HG03097 (cell line): ENCODE measurements around the gene RNF213.
"Not testable (repeated sequence)": the region's sequence is repeated elsewhere in the genome, so short reads cannot be mapped to it uniquely, and the experiment has no call there.

Experiments
- ATAC-seq: cut with Tn5 transposase; IDR thresholded peaks from one replicate; pipeline ENCODE4 v1.9.1; 2021; ENCODE audit not compliant: unreplicated experiment, low FRiP score

RNF213 gene

DNA sequence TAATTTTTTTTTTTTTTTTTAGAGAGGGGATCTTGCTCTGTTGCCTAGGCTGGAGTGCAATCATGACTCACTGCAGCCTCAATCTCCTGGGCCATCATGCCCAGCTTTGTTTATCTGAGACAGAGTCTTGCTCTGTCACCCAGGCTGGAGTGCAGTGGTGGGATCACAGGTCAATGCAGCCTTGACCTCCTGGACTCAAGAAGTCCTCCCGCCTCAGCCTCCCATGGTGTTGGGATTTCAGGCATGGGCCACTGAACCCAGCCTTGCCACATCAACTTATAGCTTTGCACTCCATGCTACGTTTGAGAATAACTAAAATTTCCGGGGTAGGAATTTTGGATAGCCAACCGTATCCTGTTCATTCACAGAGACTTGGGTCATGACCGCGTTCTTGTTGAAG lies 30.6 kb downstream of the RNF213 start:
- no peak for ATAC-seq

DNA sequence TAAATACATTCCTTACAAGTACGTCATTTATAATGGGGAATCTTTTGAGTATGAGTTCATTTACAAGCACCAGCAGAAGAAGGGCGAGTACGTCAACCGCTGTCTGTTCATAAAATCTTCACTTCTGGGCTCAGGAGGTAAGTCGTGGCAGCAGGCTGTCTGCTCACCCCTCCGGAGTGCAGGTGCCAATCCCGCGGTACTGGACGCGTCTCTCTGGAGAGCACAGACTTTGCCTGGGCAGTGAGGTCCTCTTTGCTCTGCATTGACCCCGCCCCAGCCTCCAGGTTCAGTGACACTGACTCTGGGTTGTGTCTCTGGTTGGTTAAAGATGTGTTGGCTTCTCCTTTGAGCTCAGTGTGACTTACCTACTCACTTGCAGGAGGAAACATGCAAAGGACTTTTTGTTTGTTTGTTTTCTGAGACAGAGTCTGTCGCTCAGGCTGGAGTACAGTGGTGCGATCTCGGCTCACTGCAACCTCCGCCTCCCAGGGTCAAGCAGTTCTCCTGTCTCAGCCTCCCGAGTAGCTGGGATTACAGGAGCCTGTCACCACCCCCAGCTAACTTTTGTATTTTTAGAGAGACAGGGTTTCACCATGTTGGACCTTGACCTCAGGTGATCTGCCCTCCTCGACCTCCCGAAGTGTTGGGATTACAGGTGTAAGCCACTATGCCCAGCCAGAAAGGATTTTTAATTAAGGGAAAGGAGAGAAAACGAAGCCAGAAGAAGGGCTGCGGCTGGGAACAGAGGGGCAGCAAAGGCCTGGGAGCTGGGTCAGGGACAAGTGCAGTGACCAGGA lies 31.2 kb downstream of the RNF213 start:
- no peak for ATAC-seq

DNA sequence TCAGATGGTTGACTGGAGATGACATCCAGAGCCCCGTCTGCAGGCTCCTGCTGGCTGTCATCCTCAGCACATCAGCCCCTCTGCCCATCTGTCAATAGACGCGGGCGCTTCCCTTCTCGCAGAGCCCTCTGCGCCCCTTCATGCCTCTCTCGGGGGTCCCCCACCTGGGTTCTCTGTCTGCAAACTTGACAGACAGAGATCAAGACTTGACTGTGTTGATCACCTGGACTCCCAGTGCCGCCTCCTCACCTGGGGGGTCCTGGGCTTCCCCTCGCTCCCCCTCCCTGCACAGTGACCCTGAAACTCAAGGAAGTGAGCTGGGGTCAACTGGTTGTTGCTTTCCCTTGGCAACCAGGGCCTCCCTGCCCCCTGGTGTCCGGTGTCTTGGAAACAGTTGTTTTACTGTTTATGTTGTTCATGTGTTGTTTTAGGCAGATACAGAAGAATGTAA lies 31.9 kb downstream of the RNF213 start:
- no peak for ATAC-seq

DNA sequence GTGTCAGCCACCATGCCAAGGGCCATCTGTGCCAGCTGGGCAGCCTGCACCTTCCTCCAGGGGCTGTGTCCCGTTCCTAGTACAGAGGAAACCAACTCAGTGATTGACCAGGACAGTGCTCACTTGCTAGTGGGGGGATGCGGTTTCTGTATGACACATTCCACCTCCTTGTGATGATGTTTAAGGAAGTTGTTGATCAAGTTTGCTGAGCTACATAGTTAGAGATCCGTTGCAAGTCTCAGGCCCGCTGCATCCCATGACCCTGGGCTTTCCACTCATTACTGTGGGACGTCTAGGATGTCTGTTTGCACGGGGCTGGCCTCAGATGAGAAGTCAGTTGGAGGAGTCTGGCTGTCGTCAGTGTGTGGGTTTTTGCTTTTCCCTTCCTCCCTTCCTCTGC lies 33.6 kb downstream of the RNF213 start:
- ATAC-seq, result no peak

DNA sequence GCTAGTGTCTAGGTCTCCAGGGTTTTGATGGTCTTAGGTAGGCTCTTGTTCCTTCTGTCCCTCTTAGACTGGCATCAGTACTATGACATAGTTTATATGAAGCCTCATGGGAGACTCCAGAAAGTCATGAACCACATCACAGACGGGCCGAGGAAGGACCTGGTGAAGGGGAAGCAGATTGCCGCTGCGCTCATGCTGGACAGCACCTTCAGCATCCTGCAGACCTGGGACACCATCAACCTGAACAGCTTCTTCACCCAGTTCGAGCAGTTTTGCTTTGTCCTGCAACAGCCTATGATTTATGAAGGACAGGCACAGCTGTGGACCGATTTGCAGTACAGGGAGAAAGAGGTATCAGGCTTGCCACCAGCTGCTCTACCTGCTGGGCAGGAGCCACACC lies 34.0 kb downstream of the RNF213 start:
- ATAC-seq, result no peak

DNA sequence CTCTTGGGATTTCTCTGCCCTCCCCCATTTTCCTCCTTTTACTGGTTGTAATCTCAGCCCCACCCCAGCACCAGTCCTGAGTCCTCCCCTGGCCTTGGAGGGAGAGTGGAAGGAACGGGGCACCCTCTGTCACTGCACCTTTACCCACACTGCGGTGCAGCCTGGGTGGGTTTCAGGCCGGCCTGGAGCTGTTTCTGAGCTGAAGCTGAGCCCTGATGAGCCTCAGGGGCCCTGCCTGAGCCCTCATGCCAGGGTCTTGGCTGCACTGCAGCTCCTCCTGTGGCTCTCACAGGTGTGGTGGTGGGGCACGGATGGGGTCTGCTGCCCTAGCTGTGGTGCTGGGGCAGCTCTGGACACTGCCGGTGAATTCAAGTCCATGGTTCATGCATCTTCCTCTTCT lies 34.5 kb downstream of the RNF213 start:
- ATAC-seq, result no peak

DNA sequence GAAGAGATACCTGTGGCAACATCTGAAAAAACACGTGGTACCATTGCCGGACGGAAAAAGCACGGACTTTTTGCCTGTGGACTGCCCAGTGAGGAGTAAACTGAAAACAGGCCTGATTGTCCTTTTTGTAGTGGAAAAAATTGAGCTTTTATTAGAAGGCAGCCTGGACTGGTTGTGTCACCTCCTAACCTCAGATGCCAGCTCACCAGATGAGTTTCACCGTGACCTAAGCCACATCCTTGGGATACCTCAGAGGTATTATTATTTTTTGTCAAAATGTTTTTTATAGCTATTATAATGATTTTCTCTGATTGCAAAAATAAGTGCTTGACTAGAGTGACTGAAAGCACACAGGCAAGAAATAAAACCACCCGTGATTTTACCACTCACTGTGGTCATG lies 34.9 kb downstream of the RNF213 start:
- no peak for ATAC-seq

DNA sequence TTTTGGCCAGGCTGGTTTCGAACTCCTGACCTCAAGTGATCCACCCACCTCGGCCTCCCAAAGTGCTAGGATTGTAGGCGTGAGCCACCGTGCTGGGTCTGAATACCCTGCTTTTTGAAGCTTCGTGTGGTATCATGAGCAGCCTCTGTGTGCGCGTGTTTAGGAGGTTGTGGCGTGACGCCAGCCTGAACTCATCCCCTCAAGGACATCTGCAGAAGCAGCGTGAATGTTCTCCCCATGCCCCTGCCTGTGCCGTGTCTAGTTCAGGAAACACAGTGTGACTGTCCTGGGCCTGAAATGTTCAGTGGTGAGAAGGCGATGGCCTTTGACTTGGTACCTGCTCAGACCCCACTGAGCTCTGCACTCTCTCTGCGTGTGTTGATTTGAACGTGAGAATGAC lies 35.6 kb downstream of the RNF213 start:
- no peak for ATAC-seq

DNA sequence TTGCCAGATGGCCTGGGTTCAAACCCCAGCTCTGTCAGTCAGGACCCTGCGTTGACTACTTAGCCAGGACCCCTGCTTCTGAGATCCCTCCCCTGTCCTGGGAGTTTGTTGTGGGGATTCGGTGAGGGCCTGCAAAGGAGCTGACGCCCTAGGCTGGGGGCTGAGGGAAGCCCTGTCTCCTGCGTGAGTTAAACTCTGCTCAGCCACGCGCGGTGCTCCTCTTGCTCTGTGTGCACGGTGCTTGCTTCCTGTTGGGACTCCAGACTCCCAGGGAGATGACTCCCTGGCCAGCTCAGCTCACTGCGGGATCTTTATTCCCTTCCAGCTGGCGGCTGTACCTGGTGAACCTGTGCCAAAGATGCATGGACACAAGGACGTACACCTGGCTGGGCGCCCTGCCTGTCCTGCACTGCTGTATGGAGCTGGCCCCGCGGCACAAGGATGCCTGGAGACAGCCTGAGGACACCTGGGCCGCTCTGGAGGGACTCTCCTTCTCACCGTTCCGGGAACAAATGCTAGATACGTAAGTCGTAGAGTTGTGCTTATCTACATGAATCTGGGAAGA lies 37.4 kb downstream of the RNF213 start:
- no peak for ATAC-seq

DNA sequence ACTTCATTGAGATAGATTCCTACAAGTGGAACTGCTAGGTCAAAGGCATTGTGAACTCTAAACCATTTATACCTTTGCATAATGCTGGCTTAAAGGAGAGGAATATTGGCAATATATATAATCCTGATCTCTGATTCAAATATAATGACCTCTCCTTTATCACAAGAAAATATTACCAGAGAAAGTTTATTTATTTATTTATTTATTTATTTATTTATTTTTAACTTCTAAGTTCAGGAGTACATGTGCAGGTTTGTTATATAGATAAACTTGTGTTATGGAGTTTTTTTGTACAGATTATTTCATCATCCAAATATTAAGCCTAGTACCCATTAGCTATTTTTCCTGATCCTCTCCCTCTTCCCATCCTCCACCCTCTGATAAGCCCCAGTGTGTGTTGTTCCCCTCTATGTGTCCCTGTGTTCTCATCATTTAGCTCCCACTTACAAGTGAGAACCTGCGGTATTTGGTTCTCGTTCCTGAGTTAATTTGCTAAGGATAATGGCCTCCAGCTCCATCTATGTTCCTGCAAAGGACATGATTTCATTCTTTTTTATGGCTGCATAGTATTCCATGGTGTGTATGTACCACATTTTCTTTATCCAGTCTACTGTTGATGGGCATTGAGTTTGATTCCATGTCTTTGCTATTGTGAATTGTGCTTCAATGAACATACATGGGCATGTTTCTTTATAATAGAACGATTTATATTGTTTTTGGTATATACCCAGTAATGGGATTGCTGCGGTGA lies 38.9 kb downstream of the RNF213 start:
- ATAC-seq, result not testable (repeated sequence)

DNA sequence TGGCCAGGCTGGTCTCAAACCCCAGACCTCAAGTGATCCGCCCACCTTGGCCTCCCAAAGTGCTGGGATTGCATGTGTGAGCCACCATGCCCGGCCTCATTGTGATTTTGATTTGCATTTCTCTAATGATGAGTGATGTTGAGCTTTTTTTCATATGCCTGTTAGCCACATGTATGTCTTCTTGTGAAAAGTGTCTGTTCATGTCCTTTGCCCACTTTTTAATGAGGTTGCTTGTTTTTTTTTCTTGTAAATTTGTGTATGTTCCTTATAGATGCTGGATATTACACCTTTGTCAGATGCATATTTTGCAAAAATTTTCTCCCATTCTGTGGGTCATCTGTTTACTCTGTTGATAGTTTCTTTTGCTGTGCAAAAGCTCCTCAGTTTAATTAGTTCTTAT lies 40.1 kb downstream of the RNF213 start:
- ATAC-seq, result not testable (repeated sequence)

DNA sequence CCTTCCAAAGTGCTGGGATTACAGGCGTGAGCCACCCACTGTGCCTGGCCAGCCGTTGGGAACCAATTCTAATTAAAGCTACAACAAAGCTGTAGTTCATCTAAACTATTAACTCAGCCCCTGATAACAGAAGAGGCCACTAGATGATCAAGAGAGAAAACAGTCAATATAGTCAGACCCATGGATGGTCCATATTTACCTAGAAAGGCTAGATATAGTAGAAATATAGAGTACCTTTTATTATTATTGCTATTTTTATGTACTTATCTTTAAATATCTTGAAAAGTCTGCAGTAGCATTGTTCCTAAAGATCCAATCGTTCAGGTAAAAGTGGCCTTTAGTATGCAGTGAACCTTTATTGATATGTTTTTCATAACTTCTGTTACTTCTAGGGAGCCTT lies 43.2 kb downstream of the RNF213 start:
- no peak for ATAC-seq

DNA sequence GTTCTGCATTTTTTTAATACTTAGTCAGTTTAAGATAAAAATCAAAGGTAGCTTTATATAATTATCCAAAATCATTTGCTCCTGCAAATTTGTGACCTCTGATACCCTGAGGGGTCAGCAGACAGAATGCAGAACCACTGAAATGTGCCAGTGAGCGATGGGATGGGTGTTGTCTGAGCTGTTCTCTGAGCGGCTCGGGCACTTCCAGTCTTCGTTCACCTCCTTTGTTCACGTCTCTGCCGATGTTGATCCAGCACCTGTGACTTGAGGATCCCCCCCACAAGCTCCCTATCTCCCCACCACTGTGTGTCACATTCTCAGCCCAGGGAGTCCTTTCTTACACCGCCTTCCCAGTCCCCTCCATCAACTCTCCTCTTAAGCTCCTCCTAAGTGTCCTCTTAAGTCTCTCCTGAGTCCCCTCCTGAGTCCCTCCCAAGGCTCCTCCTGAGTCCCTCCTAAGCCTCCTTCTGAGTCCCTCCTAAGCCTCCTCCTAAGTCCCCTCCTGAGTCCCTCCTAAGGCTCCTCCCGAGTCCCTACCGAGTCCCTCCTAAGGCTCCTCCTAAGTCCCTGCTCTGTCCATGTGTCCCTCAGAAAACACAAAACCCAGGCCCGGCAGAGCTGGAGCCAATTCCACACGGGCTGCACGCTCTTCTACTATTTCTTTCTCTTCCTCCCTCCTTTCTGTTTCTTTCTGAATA lies 47.5 kb downstream of the RNF213 start:
- ATAC-seq, result no peak

DNA sequence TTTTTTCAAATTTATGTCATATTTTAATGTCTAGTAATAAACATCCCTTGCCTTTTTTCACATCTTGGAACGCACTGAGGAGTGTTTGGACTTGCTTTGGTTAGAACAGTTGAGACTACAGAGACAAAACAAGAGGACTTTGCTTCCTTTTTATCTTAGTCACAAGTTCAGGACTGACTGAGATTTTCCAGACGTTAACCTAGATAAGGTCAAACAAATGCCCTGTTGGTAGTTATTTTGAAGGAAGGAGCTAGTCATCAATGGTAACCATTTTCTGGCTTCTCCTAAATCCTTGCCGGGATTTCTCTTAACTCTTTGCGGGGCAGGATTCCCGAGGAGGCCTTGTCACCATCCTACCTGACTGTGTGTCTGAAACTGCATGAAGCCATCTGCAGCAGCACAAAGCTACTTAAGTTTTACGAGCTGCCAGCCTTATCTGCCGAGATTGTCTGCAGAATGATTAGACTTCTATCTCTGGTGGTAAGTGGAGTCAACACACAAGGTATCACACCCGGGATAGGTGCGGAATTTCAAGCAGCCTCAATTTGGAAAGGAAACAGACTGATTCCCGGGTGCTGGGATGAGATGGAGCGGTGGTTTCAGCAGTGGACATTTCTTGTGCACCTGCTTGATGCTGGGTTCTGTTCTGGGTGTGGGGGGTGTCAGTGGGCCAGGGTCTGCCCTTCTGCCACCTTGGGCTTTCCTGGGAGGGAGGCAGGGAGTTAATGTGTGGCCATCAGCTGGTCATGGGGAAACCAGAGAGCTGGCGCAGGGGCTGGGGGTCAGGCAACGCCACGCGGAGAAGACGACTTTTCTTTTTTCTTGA lies 48.3 kb downstream of the RNF213 start:
- ATAC-seq, result no peak

DNA sequence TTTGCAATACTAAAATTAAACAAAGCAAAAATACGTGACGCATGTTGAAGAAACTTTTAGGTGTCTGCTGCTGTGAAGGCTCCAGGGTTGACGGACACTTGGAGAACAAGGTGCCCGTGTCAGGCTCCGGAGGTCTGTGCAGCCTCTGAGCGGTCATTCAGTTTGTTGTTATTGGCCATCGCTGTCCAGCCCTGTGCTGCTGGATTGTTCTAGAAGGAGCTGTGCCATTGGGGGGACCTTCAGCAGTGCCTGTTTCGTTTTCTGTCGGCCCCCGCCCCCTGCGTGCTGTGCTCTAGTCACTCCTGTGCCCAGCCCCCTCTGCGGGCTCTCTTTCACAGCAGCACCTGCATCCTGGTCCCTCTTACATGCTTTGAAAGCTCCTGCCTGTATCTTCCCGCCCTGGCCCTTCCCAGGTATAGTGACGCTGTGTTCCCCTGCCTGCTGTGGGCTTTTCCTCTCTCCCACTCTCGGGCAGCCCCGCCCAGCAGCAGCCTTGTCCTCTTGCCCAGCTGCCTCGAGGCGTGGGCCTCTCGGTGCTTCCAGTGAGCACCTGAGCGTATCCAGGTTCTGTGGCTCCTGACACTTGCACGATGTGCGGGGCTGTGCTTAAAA lies 50.7 kb downstream of the RNF213 start:
- ATAC-seq, result no peak

DNA sequence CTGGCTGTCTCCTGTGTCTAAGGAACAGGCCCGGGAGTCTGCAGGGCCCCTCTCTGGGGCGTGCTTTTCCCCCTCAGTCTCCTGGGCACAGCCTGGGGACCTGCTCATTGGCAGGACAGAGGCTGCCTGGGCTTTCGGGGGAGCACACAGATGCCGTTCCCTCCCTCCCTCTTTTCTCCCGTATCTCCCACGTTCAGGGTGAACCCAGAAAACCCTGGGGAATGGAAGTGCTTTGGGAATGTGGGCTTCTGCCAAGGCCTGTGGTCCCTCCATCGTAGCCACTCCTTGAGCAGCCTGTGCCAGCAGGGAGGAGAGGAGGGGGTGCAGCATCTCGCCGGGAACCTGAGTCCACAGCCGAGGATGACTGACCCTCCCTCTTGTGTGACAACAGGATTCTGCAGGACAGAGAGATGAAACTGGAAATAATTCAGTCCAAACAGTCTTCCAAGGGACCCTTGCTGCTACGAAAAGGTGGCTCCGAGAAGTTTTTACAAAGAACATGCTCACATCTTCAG lies 52.0 kb downstream of the RNF213 start:
- ATAC-seq, result no peak

DNA sequence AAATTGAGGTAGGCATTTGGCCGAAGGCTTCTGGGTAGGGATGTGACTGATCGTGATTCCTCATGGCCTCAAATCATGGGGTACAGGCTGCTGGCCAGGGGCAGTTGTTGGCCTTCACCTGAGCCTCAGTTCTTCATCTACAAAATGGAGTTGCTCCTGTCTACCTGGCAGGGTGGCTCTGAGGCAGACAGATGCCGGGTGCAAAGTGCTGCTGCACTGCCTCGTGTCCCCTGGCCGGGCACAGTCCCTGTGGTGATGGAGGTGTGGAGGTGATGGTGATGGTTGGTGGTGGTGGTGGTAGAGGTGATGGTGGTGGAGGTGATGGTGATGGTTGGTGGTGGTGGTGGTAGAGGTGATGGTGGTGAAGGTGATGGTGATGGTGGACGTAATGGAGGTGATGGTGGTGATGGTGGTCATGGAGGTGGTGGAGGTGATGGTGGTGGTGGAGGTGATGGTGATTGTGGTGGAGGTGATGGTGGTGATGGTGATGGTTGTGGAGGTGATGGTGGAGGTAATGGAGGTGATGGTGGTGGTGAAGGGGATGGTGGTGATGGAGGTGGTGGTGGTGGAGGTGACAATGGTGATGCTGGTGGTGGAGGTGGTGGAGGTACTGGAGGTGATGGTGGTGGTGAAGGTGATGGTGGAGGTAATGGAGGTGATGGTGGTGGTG lies 52.6 kb downstream of the RNF213 start:
- no peak for ATAC-seq

DNA sequence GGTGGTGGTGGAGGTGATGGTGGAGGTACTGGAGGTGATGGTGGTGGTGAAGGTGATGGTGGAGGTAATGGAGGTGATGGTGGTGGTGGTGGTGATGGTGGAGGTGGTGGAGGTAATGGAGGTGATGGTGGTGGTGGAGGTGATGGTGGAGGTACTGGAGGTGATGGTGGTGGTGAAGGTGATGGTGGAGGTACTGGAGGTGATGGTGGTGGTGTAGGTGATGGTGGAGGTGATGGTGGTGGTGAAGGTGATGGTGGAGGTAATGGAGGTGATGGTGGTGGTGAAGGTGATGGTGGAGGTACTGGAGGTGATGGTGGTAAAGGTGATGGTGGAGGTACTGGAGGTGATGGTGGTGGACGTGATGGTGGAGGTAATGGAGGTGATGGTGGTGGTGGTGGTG lies 53.3 kb downstream of the RNF213 start:
- not testable (repeated sequence) for ATAC-seq

DNA sequence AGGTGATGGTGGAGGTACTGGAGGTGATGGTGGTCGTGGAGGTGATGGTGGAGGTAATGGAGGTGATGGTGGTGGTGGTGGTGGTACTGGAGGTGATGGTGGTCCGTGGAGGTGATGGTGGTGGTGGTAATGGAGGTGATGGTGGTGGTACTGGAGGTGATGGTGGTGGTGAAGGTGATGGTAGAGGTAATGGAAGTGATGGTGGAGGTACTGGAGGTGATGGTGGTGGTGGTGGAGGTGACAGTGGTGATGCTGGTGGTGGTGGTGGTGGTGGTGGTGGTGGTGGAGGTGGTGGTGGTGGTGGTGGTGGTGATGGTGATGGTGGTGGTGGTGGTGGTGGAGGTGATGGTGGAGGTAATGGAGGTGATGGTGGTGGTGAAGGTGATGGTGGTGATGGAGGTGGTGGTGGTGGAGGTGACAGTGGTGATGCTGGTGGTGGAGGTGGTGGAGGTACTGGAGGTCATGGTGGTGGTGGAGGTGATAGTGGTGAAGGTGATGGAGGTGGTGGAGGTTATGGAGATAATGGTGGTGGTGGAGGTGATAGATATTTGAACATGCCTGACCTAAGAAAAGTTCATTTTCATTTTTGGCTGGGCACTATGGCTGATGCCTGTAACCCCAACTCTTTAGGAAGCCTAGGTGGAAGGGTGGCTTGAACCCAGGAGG lies 55.0 kb downstream of the RNF213 start:
- no peak for ATAC-seq
